H1 (cell line): Measurements from ENCODE around the gene MPRIP. TPM values are rescaled to one million over a fixed set of nuclear protein-coding genes. Genes with fewer than 3 reads are reported as not detected.

Experiments used
- BACH1 ChIP-seq: IDR thresholded peaks from 2 replicates; pipeline ENCODE4 v1.6.1; 2012; ENCODE audit warnings: low read length, improper control_type of control experiment
- CTBP2 ChIP-seq: IDR thresholded peaks from 2 replicates; pipeline ENCODE4 v1.7.0; 2011; ENCODE audit warnings: borderline replicate concordance, mild to moderate bottlenecking, moderate library complexity, mixed read lengths, low read length; ENCODE audit not compliant: insufficient read depth, insufficient read length
- JUND ChIP-seq: IDR thresholded peaks from 2 replicates; pipeline ENCODE4 v1.6.1; 2011; ENCODE audit warnings: mild to moderate bottlenecking, improper control_type of control experiment, low read length
- KDM5A ChIP-seq: fragments of 200-600 bp; IDR thresholded peaks from 2 replicates; pipeline ENCODE4 v1.7.1; 2012; ENCODE audit warnings: mild to moderate bottlenecking, low read length, inconsistent platforms, mixed read lengths
- RBBP5 ChIP-seq: IDR thresholded peaks from 2 replicates; pipeline ENCODE4 v1.7.1; 2012; ENCODE audit warnings: low read depth, mild to moderate bottlenecking, inconsistent platforms, low read length, moderate library complexity, borderline replicate concordance
- RXRA ChIP-seq: IDR thresholded peaks from 2 replicates; pipeline ENCODE4 v1.6.1; 2011; ENCODE audit warnings: low read depth, mild to moderate bottlenecking, low read length, moderate library complexity; ENCODE audit not compliant: insufficient read depth
- SIRT6 ChIP-seq: IDR thresholded peaks from one replicate; pipeline ENCODE4 v1.7.1; 2012; ENCODE audit warnings: low read length, inconsistent platforms
- TAF1 ChIP-seq: IDR thresholded peaks from 2 replicates; pipeline ENCODE4 v1.6.1; 2011; ENCODE audit warnings: mild to moderate bottlenecking, low read depth, low read length
- TAF7 ChIP-seq: optimal IDR thresholded peaks from 2 replicates; pipeline ENCODE3; 2011; ENCODE audit warnings: low read depth, mild to moderate bottlenecking, inconsistent platforms, low read length, moderate library complexity, borderline replicate concordance
- polyA plus RNA-seq, 7 experiments: library from polyadenylated mRNA; depleted of rRNA in 3 of 7; stranded (reverse) in 5 of 7; unstranded in 2 of 7; fragments of >200 nt in 5 of 7; fragments of 200-250 nt in 2 of 7; gene quantifications; 1 replicate in 5 of 7; 2 replicates in 1 of 7; 4 replicates in 1 of 7; pipeline versions ENCODE4 v1.2.1 to v1.2.3, GENCODE V29; 2011 to 2013; ENCODE audit warnings: missing spikeins in 2 of 7, mixed read lengths in 2 of 7
- total RNA-seq: library from RNA; stranded (reverse); fragmentation: NEBNext Ultra II Directional; extraction: Animal tissue kit (Norgen Biotek cat#: 25700); gene quantifications from 2 replicates; pipeline ENCODE4 v1.2.1, GENCODE V29; 2021

Gene MPRIP
- total and polyA plus RNA-seq, 2 of the 8 experiments (the other 6 are each of a cell fraction or from before 2014, with no cell fraction given), result 48.6 to 146 TPM

DNA sequence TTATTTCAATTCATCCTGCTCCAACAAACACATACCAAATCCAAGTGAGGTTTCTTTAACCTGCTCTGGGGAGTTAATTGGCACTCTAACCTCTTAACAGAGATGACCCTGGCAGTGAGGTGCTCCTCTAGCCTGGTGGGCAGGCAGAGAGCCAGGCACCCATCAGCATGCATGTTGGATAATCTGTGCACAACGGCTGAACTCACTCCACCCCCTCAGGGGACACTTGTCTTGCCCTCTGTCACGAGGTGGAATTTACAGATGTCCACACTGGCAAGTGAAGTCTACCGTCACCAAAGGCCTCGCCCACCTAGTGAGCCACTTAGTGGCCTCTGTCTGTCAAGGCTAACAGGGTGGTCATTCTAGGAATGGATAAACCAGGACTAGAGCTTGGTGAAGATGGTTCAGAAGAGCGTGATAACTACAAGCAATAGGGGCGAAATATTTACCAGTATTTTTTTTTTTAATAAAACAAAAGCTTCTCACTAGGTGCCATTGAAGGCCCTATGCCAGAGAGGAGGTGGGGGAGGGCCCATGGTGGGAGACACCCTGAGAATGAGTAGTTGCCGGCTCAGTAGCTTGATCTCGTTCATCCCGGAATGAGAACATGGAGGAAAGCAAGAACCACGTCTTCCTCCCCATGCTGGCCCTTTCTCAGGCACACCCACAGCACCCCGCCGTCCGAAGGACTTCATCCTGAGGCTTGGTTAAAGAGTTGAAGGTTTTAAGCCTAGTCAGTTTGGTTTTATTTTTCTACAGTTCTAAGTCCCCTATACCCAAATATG is 138.7 kb downstream of the MPRIP start (continued):
- TF ChIP-seq TAF7 (no peak), RBBP5 (no peak), KDM5A (no peak), JUND (no peak), RXRA (no peak), CTBP2 (no peak), BACH1 (no peak), SIRT6 (no peak), TAF1 (no peak)
